Activated CD8-positive, alpha-beta T cell treated with anti-CD3 and anti-CD28 coated beads for 36 hours (primary cell): ENCODE results near the gene SGCB. TPM values are rescaled to one million over a fixed set of nuclear protein-coding genes. Genes with fewer than 3 reads are reported as not detected.

ENCODE experiments used
- ATAC-seq: fragments of 200-7000 bp; cut with Tn5 transposase; one replicate; pipeline ENCODE4 v1.10.0; 2021; ENCODE audit warnings: mild to moderate bottlenecking, moderate library complexity
- CTCF ChIA-PET: fragments of 350-600 bp; sonication (Branson Sonifier 250); formaldehyde crosslinking; loops from one replicate; lab custom pipeline; 2021; ENCODE audit warnings: antibody characterized with exemption; lab: Charles Lee
- POLR2A ChIA-PET: fragments of 350-600 bp; sonication (Branson Sonifier 250); formaldehyde crosslinking; loops from one replicate; lab custom pipeline; 2021; ENCODE audit warnings: antibody characterized with exemption; lab: Charles Lee
- DNase-seq: peaks from one replicate; pipeline ENCODE4 v3.0.0-alpha.2; 2020
- H3K27ac Mint-ChIP-seq: one replicate; pipeline ENCODE4 v1.8.0; 2021; ENCODE audit warnings: mild to moderate bottlenecking, mixed read lengths
- H3K27me3 Mint-ChIP-seq: one replicate; pipeline ENCODE4 v1.8.0; 2021; ENCODE audit warnings: mixed read lengths
- H3K36me3 Mint-ChIP-seq: one replicate; pipeline ENCODE4 v1.8.0; 2021; ENCODE audit warnings: low read depth, mixed read lengths
- H3K4me1 Mint-ChIP-seq: one replicate; pipeline ENCODE4 v1.8.0; 2021; ENCODE audit warnings: low read depth, mixed read lengths
- H3K4me3 Mint-ChIP-seq: one replicate; pipeline ENCODE4 v1.8.0; 2021; ENCODE audit warnings: mild to moderate bottlenecking, moderate library complexity, mixed read lengths
- H3K9me3 Mint-ChIP-seq: one replicate; pipeline ENCODE4 v1.8.0; 2021; ENCODE audit warnings: mixed read lengths
- intact Hi-C: fragments of 100-400 bp; cut with micrococcal nuclease; formaldehyde crosslinking; loops from one replicate; pipeline ENCODE4 v1.10.0; 2022
- total RNA-seq, 2 experiments: library from RNA; stranded (reverse); gene quantifications; one replicate each; pipeline ENCODE4 v1.2.3, GENCODE V29; 2021
- TF ChIP-seq, protein P1 (sequence below): fragments of 200-600 bp; IDR thresholded peaks from one replicate; pipeline ENCODE4 v1.8.0; 2022; ENCODE audit warnings: antibody characterized with exemption, mild to moderate bottlenecking

The SGCB gene
- total RNA-seq, 2 experiments from 2014 or later, result 7.6 to 8.8 TPM

- Mint-ChIP-seq H3K9me3 (no peaks in the 10 kb centered on the region), H3K36me3 (peaks cover 8% of the 10 kb centered on the region), H3K27me3 (no peaks in the 10 kb centered on the region), H3K27ac (no peak overlapping the region), H3K4me3 (no peak overlapping the region), H3K4me1 (peaks cover 4% of the 10 kb centered on the region)
- intact Hi-C loops, result loop anchor here (5.0 kb wide), 1 partner anchor 132 kb away; no protein-coding TSS in a partner anchor
- ChIA-PET CTCF (no interaction called here), POLR2A (no interaction called here)
- ATAC-seq, result no peak
- DNase-seq, result no peak
- TF ChIP-seq, protein P1, sequence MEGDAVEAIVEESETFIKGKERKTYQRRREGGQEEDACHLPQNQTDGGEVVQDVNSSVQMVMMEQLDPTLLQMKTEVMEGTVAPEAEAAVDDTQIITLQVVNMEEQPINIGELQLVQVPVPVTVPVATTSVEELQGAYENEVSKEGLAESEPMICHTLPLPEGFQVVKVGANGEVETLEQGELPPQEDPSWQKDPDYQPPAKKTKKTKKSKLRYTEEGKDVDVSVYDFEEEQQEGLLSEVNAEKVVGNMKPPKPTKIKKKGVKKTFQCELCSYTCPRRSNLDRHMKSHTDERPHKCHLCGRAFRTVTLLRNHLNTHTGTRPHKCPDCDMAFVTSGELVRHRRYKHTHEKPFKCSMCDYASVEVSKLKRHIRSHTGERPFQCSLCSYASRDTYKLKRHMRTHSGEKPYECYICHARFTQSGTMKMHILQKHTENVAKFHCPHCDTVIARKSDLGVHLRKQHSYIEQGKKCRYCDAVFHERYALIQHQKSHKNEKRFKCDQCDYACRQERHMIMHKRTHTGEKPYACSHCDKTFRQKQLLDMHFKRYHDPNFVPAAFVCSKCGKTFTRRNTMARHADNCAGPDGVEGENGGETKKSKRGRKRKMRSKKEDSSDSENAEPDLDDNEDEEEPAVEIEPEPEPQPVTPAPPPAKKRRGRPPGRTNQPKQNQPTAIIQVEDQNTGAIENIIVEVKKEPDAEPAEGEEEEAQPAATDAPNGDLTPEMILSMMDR, result no peak
Observed at GRCh38 chr4:52028970-52029369, 9.1 kb downstream of the SGCB start.

DNA sequence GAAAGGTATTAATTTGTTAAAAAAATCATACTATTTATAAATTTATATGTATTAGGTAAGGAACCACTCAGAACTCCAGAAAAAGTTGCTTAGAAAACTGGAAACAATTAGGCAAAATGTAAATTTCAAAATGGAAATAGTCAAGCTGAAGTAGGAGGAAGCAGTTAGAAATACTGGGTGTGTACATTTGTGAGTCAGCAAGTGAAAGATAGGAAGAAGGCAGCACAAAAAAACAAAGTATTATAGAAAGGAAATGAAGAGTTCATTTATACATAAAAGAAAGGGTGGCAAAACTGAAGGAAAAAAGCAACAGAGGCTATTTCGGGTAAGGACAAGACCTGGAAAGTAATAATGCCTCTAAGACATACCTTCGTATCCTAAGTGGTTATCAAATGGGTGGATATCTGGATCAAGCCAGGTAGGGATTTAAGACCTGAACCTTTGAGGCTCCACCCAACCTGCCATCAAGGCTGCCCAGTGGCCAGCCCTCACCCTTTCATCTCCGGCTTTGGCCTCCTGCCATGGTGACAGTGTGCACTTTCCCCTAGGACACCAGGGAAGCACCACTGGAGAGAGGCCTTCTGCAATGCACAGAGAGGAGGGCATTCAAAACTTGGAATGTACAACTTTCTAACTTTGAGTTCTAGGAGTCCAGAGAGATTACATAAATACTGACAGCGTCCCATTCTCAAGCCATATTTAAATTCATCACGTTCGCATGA is 18.0 kb downstream of the SGCB start, which contains the start of gene LRRC66:
Gene LRRC66 (minus strand): TSS at position 428 of the 722 bp plus-strand sequence. CDS start 2,750 bp downstream, outside the sequence.
- ChIA-PET CTCF (no interaction called here), POLR2A (no interaction called here)
- Mint-ChIP-seq H3K27me3 (no peaks in the 10 kb centered on the region), H3K36me3 (peaks cover 2% of the 10 kb centered on the region), H3K27ac (no peak within 1 kb of the TSS), H3K9me3 (no peaks in the 10 kb centered on the region), H3K4me1 (no peaks in the 10 kb centered on the region), H3K4me3 (no peak within 1 kb of the TSS)
- TF ChIP-seq, protein P1, result no peak
- ATAC-seq (no peak), DNase-seq (no peak)
- intact Hi-C loops, result no loop called here

GRCh38 chr4:52017814-52018213 is 20.3 kb downstream of the SGCB start:
- no peaks in the 10 kb centered on the region for H3K4me1 Mint-ChIP-seq
- intact Hi-C loops, result no loop called here
- no peak overlapping the region for H3K27ac Mint-ChIP-seq

DNA sequence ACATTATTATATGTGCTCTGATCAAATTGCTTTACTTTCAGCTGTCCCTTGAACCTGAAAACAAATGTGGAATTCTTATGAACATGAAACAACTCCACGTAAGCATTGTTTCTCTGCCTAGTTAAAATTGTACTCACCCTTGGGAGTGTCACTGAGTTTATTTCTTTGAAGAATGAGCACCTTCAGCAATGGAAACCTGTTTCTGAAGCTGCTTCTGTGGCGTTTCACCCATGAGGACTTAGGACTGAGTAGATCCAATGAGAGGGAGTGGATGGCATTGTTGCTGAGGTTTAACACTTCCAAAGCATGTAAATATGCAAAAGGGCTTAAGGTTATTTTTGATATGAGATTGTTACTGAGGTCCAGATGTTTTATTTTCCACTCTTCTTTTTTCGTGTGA is 21.1 kb downstream of the SGCB start:
- intact Hi-C loops, result no loop called here
- no peak for ATAC-seq
- no peak for DNase-seq
- Mint-ChIP-seq H3K9me3 (no peaks in the 10 kb centered on the region), H3K27me3 (no peaks in the 10 kb centered on the region), H3K4me1 (no peaks in the 10 kb centered on the region), H3K36me3 (no peaks in the 10 kb centered on the region), H3K4me3 (no peak overlapping the region), H3K27ac (no peak overlapping the region)
- ChIA-PET CTCF (no interaction called here), POLR2A (no interaction called here)
- TF ChIP-seq, protein P1, result no peak

More at GRCh38 chr4:52017814-52018213, 20.3 kb downstream of the SGCB start:
- no peaks in the 10 kb centered on the region for H3K36me3 Mint-ChIP-seq
- no peaks in the 10 kb centered on the region for H3K27me3 Mint-ChIP-seq
- ATAC-seq (no peak), DNase-seq (no peak)
- POLR2A ChIA-PET, result no interaction called here
- H3K4me3 Mint-ChIP-seq, result no peak overlapping the region
- TF ChIP-seq, protein P1, result no peak
- H3K9me3 Mint-ChIP-seq, result no peaks in the 10 kb centered on the region
- CTCF ChIA-PET, result no interaction called here

DNA sequence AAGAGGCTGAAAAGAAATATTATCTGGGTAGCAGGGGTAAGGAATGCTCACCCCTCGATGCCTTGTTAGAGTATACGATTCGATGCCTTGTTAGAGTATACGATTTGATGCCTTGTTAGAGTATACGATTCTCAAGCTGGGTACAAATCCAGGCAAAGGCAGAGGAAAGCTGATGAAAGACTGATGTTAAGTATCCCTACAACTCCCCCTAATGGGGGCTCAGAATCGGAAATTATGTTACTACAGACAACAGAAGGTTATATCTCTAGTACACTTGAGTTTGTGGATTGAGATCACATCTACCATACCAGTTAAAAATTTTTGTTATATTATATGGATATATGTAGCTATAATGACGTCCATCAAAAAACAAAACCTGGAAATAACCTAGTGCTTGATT is 22.7 kb downstream of the SGCB start:
- Mint-ChIP-seq H3K4me3 (no peak overlapping the region), H3K4me1 (no peaks in the 10 kb centered on the region), H3K36me3 (no peaks in the 10 kb centered on the region), H3K27ac (no peak overlapping the region), H3K27me3 (no peaks in the 10 kb centered on the region), H3K9me3 (no peaks in the 10 kb centered on the region)
- CTCF ChIA-PET, result no interaction called here
- DNase-seq, result no peak
- ATAC-seq, result no peak
- TF ChIP-seq, protein P1, result no peak
- intact Hi-C loops, result no loop called here
- POLR2A ChIA-PET, result no interaction called here
